GM19324 (cell line): ENCODE measurements around the gene LLCFC1.

Experiments
- ATAC-seq: cut with Tn5 transposase; IDR thresholded peaks from one replicate; pipeline ENCODE4 v1.9.1; 2021; ENCODE audit warnings: mild to moderate bottlenecking, moderate library complexity; ENCODE audit not compliant: unreplicated experiment, low FRiP score

Gene LLCFC1

DNA sequence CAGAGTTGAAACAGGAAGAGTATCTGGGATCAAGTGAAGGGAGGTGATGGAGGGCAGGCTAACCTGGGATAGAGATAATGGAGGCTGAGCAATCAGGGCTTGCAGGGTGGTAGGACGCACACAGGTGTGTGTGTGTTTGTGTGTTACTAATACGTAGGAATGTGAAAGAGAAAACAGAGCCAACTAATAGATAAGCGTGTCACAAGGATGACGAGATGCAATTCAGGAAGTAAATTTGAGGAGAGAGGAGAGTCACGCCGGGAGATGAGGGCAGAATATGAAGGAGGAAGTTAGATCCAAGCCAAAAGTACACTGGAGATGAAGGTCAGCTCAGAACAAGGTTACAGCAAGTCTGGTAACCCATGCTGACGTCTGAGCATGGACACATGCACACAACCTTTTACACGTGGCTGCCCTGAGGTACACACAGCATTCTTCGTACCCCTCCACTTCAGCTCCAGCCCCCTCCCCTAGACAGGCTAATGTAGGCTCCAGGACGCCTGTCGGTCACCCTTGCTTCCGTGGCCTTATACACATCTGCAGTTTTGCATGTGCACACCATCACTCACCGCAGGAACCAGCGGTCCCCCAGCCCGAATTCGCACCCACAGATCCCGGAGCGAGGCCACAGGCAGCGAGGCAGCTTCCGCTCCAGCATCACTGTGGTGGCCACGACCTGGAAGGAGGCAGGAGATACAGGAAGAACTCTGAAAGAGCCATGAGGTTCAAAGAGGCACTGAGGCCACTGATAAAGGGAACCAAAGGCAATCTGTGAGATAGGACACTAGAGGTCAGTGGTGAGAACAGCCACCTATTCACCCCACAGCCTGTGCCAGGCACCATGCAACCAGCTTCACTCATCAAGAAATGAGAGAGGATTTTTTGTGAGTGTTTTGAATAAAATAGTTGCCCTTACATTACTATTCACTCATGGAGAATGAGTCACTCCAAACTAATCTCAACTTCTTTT is 30.1 kb upstream of the LLCFC1 start:
- no peak for ATAC-seq

DNA sequence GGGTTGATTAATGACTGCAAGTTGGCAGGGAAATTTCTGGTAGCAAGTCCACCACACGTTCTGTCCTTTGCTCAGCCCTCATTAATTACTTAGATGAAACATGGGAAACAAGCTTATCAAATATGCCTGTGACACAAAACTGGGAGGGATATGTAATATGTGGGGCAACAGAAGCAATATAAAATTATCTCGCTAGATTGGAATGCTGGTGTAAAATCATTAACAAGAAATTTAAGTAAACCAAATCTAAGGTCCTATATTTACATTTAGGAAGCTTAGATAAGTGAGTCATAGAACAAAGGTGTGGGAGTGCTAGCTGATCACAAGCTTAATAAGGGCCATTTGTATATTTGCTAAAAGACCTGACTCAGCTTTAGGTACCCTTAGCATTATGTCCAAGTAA is 29.3 kb upstream of the LLCFC1 start:
- no peak for ATAC-seq

DNA sequence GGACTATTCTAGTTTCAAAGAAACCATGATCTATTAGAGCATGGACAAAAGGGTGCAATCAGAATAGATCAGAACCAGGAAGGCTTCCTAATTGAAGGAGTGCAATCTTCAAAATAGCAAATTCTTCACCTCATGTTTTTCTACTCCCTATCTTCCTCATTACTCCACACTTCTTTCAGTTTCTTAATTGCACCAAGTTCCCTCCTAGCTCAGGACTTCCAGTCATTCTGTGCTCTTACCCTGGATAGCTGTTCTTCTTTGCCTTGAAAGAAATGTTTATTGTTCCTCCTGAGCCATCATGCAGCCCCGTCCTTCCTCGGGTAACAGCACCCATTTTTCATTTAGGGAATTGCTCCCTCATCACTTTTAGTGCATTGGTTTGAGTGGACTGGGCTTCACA is 28.8 kb upstream of the LLCFC1 start:
- no peak for ATAC-seq

GRCh38 chr7:142913051-142913450 is 26.2 kb upstream of the LLCFC1 start:
- ATAC-seq: no peak

DNA sequence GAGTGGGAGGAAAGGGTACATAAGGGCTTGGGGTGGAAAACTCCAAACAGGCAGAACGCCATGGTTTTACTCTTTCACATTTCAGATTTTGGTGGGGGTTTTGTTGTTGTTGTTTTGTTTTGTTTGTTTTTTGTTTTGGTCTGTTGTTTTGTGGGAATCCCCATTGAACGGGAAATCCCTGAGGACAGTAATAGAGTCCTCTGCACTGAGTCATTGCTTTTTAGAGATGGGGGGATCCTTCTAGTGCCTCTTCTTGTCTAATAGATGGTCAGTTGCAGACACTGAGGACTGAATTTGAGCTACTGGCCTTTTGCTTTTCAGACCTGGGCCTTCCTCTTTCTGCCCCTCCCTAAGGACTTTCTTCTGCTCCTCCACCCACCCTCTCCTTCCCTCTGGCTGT is 25.7 kb upstream of the LLCFC1 start:
- ATAC-seq: no peak

GRCh38 chr7:142914121-142914520 is 25.2 kb upstream of the LLCFC1 start:
- ATAC-seq: no peak

DNA sequence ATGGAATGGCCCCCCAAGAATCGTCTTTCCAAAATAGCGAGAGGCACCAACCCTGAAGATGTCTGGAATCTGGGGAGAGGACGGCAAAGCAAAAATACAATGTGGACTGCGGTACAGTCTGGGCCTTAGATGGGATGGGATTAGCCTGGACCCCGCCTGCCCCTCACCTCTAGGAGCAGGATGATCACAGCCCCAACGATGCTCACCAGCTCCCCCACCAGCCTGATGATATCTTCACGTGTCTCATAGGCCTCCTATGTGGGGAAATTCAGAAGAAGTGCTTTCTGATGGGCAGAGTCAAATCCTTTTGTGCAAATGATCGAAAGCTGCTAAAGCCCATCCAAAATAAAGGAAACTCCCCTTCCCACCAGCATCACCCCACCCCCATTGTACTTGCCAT is 24.0 kb upstream of the LLCFC1 start:
- no peak for ATAC-seq

DNA sequence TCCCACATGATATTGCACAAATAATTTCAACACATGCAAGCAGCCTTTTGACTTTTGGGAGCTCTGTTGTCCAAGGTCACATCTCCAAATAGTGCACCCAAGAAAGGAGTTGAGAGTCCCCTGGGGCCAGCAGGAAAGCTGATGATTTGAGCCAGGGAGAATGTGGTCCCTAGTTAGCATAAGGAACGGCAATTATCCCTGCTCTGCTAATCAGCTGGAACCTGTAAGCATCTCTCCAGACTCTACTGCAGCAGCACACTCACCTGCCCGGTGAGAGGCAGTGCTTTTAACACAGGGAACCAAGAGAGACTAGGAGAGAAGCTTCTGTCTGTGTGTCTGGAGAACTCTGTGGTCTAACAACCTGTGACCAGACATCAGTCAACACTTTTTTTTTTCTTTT is 22.8 kb upstream of the LLCFC1 start:
- no peak for ATAC-seq

DNA sequence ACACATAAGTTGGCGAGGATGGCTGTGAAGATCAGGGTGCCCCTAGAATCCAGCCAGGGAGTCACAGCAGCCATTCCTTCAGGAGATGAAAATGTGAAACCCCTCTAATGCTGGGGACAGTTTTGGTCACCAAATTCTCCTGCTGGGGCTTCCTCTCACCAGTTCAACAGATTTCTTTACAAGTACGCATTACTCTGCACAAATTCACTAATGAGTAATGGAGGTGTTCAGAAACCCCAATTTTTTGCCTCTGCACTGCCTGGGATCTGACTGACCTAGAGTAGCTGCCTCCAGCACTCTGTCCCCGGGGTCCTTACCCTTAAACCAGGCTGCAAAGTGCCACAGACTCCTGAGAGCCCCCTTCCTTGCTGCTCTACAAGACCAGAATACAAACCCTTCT is 21.8 kb upstream of the LLCFC1 start:
- no peak for ATAC-seq

DNA sequence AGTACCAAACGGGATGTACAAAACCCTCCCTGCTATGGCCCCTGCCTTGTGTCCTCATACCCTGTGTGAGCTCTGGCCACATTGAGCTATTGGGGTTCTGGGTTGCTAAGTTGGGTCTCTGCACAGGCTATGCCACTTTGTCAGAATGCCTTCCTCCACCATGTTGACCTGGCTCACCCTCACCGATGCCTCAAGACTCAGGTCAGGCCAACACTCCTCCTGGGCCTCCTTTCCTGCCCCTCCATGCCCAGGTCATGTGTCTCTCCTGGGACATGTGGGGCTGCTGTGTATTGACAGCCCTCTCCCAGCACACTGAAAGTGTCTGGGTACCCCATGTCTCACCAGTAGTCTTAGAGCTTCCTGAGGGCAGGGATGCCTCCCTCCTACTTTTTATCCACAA is 20.4 kb upstream of the LLCFC1 start:
- ATAC-seq: no peak

DNA sequence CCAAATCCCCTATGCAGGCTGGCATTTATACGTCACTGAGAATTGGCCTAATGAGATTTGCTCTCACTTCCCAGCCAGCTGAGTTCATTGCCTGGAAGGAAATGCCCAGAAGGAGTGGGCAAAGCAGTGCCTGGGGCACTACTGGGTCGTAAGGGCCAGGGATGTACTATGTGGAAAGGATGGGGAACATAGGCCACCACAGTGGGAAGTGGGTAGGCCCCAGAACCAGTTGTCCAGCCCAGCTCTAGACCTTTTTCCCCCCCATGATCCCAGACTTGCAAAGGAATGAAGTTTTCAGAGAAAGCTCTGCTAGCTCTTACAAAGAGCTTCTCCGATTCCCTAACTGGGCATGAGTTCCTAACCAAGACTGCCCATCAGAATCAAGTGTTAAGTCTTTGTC is 19.6 kb upstream of the LLCFC1 start:
- no peak for ATAC-seq

DNA sequence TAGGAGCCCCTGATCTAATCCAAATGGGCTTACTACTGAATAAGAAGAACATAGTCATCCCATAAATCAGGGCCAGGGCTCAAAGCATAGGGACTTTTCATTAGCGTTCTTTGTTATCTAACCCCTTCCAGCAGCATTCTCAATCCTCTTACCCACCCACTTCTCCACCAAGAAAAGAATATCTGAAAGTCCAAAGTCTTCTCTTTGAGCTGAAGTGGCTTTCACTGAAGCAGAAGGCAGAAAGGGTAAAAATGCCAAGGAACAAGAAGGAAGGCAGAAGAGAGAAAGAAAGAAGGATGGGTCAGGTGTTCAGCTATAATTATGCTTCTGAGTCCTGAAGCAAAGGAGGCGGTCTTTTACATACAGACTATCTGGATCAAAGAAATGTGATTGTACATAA is 15.9 kb upstream of the LLCFC1 start:
- ATAC-seq: no peak

GRCh38 chr7:142925413-142925812 is 13.9 kb upstream of the LLCFC1 start:
- no peak for ATAC-seq

DNA sequence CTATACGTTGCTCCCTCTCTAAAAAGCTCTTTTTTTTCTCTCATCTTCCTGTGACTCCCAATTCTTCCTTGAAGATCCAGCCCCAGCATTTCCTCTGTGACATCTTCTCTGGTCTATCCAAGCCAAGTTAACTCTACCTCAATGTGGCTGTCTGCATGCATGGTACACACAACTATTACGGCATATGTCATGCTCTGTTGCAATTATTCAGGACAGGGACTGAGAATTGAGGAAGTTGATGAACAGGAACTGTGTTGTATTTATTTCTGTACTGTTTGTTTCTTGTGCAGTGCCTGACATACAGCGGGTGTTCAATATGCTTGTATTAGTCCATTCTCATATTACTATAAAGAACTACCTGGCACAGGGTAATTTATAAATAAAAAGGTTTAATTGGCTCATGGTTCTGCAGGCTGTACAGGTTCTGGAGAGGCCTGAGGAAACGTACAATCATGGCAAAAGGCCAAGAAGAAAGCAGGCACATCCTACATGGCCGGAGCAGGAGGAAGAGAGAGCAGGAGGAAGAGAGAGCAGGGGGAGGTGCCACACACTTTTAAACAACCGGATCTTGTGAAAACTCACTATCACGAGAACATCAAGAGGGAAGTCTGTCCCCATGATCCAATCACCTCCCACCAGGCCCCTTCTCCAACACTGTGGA is 12.1 kb upstream of the LLCFC1 start:
- ATAC-seq: no peak

- no peak for ATAC-seq
Measured at GRCh38 chr7:142927949-142928348, 11.3 kb upstream of the LLCFC1 start.

DNA sequence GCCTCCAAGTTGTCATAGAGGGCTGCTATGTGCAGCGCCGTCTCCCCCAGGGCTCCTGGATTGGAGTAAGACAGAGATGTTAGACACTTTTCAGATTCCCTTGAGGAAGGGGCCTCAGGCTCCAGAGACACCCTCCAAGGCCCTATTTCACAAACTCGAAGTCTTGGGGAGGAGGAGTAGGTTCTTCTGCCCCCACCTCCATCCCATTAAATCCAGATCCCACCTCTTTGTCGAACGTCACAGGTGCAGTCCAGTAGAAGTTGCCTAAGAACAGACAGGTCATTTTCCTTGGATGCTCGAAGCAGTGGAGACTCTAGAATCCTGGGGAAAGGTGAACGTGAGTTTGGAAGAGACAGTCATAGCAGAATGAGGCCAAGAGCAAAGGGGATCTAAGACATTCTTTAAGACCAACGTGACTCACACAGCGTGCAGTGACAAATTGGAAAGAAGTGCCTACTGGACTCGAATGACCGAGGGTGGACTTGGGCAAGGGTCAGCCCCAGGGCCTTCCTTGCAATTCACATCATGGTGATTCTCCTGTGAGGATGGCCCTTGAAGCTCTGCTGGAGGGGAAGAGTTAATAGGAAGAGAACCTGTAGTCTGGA is 9.1 kb upstream of the LLCFC1 start:
- no peak for ATAC-seq

DNA sequence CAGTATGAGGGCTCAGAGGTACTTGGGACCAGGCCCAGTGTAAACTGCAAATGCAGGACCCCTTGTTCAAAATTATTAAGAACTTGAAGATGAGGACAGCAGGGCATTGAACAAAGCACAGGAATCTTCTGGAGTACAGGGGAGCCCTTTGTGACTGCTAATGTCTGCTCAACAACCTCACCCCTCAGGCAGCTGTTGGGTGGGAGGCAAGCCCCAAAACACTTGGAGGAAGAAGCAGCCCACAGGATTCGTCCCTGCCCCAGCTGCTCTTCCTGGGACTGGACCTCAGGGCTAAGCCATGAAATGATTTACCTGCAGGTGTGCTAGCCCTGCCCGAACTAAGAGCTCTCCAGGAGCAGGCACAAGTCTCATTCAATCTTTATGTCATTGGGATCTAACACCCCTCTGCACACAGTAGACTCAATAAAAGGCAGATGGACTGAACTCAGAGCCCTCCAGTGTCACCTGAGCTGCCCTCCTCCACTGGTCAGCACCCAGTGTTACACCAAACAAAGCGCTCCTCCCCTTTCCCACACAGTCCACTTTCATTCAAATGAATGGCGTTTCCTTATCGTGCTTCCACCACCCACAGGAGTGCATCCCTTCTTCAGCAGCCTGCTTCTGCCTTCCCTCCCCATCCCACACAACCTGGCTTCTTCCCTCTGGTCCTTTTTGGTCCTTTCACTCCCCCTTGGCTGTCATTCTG is 6.7 kb upstream of the LLCFC1 start:
- ATAC-seq: no peak

GRCh38 chr7:142933092-142933475 is 6.2 kb upstream of the LLCFC1 start:
- ATAC-seq: no peak

- ATAC-seq: no peak
Measured at GRCh38 chr7:142933624-142934023, 5.7 kb upstream of the LLCFC1 start, which contains the start of gene TRPV5. Gene TRPV5 (minus strand): TSS chr7:142933746. CDS start chr7:142933459, 287 bp downstream.

GRCh38 chr7:142934056-142934455 is 5.2 kb upstream of the LLCFC1 start:
- no peak for ATAC-seq
